PC-9 (cell line): ENCODE data around the gene TAL2. TPM values are rescaled to one million over a fixed set of nuclear protein-coding genes. Genes with fewer than 3 reads are reported as not detected.
A peak's percentile ranks its signal among the peaks of the same experiment; 100 is the strongest.

Source experiments
- BruUV-seq: library from RNA; stranded (reverse); fragments of 400-500 nt; replicated peaks from 2 replicates; lab custom pipeline; 2021; lab: Mats Ljungman, UMichigan
- CTCF ChIA-PET: fragments of 300-600 bp; sonication (Branson Sonifier 250); formaldehyde crosslinking; loops from one replicate; lab custom pipeline; 2022; ENCODE audit warnings: antibody characterized with exemption; lab: Charles Lee
- POLR2A ChIA-PET: fragments of 300-600 bp; sonication (Branson Sonifier 250); formaldehyde crosslinking; loops from one replicate; lab custom pipeline; 2022; ENCODE audit warnings: antibody characterized with exemption; ENCODE audit not compliant: unreplicated experiment; lab: Charles Lee
- DNase-seq, 2 experiments: peaks; one replicate each; pipeline versions ENCODE4 v3.0.0 to v3.0.0-alpha.2; 2015 to 2022; ENCODE audit warnings: mixed read lengths in 1 of 2
- H2AFZ ChIP-seq: fragments of 200-600 bp; sonication (generic); 2 replicates; pipeline ENCODE4 v1.8.1; 2017; ENCODE audit warnings: antibody characterized with exemption
- H3F3A ChIP-seq: fragments of 200-600 bp; sonication (generic); 2 replicates; pipeline ENCODE4 v1.8.1; 2017; ENCODE audit warnings: antibody characterized with exemption, mild to moderate bottlenecking, low read depth; ENCODE audit not compliant: insufficient read depth
- H3K27ac ChIP-seq: fragments of 200-600 bp; sonication (generic); 2 replicates; pipeline ENCODE4 v1.6.1; 2016; ENCODE audit warnings: mixed run types
- H3K27me3 ChIP-seq: fragments of 200-600 bp; sonication (generic); 2 replicates; pipeline ENCODE4 v1.6.1; 2016; ENCODE audit warnings: low read depth, mixed run types; ENCODE audit not compliant: insufficient read depth
- H3K36me3 ChIP-seq: fragments of 200-600 bp; sonication (generic); 2 replicates; pipeline ENCODE4 v1.6.1; 2016; ENCODE audit warnings: low read depth, mixed run types
- H3K4me1 ChIP-seq: fragments of 200-600 bp; sonication (generic); replicated peaks from 2 replicates; pipeline ENCODE4 v1.6.1; 2016; ENCODE audit warnings: mixed run types; ENCODE audit not compliant: insufficient read depth
- H3K4me2 ChIP-seq: fragments of 200-600 bp; sonication (generic); 2 replicates; pipeline ENCODE4 v1.6.1; 2017; ENCODE audit warnings: mixed run types
- H3K4me3 ChIP-seq: fragments of 200-600 bp; sonication (generic); 2 replicates; pipeline ENCODE4 v1.6.1; 2016; ENCODE audit warnings: mixed run types
- H3K79me2 ChIP-seq: fragments of 200-600 bp; sonication (generic); 2 replicates; pipeline ENCODE4 v1.6.1; 2017; ENCODE audit warnings: low read depth, mixed run types
- H3K9me2 ChIP-seq: fragments of 200-600 bp; sonication (generic); 2 replicates; pipeline ENCODE4 v1.8.1; 2017; ENCODE audit warnings: mild to moderate bottlenecking; ENCODE audit not compliant: insufficient read depth
- H3K9me3 ChIP-seq: fragments of 200-600 bp; sonication (generic); 2 replicates; pipeline ENCODE4 v1.8.1; 2016; ENCODE audit warnings: low read depth; ENCODE audit not compliant: insufficient read depth
- H4K20me1 ChIP-seq: fragments of 200-600 bp; sonication (generic); 2 replicates; pipeline ENCODE4 v1.8.1; 2017; ENCODE audit not compliant: insufficient read depth
- EZH2 ChIP-seq: fragments of 200-600 bp; sonication (generic); IDR thresholded peaks from 2 replicates; pipeline ENCODE4 v1.8.0; 2017; ENCODE audit warnings: antibody characterized with exemption, low read depth
- intact Hi-C: fragments of 100-400 bp; cut with micrococcal nuclease; formaldehyde crosslinking; loops from one replicate; pipeline ENCODE4 v1.10.0; 2022; ENCODE audit not compliant: unreplicated experiment
- total RNA-seq: library from RNA; stranded (reverse); gene quantifications from 2 replicates; pipeline ENCODE4 v1.2.3, GENCODE V29; 2021
- TF ChIP-seq, protein P1 (sequence below): fragments of 200-600 bp; sonication (generic); conservative IDR thresholded peaks from 2 replicates; pipeline ENCODE4 v1.6.1; 2017; ENCODE audit warnings: mixed run types, antibody characterized with exemption, mild to moderate bottlenecking, moderate library complexity

The TAL2 gene
- total RNA-seq, 1 experiment from 2014 or later: not detected

DNA sequence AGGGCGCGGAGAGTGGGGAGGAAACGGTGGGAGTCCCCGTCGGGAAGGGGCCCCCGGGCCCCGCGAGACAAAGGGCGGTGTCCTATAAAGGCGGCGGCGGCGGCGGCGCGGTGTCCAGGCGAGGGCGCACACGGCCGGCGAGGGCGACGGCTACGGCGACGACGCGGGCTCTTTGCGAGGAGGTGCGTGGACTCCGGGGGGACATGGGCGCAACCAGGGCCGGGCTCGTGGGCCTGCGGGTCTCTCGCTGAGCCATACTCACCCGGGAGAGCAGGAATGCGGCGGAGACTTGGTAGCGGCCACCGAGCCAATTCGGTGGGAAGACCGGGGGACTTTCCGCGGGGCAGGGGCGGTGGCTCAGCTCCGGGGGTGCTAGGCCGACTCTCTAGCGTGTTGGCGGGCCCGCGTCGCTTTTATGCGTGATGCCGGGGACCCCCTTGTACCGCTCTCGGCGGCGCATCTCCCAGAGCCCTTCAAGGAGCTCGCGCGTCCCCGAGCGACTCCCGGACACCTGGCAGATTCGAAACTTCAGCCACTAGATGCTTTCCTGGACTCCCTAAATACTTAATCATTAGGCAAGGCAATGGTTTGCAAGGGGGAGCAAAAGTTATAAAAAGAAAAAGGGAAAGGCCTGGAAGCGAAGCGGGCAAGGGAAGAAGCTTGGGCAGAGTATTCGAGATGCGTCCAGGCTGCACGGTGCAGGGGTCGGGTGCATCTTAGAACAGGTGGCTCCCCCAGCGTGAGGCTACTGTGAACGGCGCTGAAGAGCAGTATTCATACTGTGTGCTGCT, 5.9 kb upstream of the TAL2 start:
- no peaks in the 10 kb centered on the region for H3K36me3 ChIP-seq
- H3K4me2 ChIP-seq: no peak overlapping the region
- intact Hi-C loops: no loop called here
- no peaks in the 10 kb centered on the region for H3K4me1 ChIP-seq
- no peaks in the 10 kb centered on the region for H3K9me2 ChIP-seq
- no peak for DNase-seq
- ChIA-PET CTCF (no interaction called here), POLR2A (no interaction called here)
- TF ChIP-seq, protein P1, sequence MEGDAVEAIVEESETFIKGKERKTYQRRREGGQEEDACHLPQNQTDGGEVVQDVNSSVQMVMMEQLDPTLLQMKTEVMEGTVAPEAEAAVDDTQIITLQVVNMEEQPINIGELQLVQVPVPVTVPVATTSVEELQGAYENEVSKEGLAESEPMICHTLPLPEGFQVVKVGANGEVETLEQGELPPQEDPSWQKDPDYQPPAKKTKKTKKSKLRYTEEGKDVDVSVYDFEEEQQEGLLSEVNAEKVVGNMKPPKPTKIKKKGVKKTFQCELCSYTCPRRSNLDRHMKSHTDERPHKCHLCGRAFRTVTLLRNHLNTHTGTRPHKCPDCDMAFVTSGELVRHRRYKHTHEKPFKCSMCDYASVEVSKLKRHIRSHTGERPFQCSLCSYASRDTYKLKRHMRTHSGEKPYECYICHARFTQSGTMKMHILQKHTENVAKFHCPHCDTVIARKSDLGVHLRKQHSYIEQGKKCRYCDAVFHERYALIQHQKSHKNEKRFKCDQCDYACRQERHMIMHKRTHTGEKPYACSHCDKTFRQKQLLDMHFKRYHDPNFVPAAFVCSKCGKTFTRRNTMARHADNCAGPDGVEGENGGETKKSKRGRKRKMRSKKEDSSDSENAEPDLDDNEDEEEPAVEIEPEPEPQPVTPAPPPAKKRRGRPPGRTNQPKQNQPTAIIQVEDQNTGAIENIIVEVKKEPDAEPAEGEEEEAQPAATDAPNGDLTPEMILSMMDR: no peak
- no peak for TF ChIP-seq EZH2
- no peak overlapping the region for H3K27ac ChIP-seq
- no peaks in the 10 kb centered on the region for H4K20me1 ChIP-seq
- H3K79me2 ChIP-seq: no peaks in the 10 kb centered on the region
- no peaks in the 10 kb centered on the region for H3K9me3 ChIP-seq
- no peaks in the 10 kb centered on the region for H3K27me3 ChIP-seq
- H3K4me3 ChIP-seq: no peak overlapping the region
- no peak overlapping the region for H2AFZ ChIP-seq
- BruUV-seq: no TSS peak
- no peaks in the 10 kb centered on the region for H3F3A ChIP-seq

DNA sequence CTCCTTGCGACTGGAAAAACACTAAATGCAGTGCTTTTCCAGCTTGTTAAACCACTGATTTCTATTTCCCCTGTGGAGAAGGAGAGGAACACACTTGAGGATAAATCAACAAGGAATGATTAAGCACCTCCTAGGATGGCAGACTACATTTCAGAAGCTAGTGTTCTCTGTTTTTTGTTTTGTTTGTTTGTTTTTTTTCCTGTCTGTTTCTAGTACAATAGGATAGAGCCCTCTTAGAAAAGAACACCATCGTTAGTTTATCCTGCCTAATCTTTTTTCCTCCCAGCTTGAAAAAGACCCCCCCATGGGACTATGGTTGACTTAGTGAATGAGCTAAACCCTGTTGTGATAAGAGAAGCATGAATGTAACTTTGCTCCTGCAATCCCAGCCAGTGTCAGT, 3.9 kb upstream of the TAL2 start:
- Histone ChIP-seq H3K79me2 (no peaks in the 10 kb centered on the region), H2AFZ (no peak overlapping the region), H3K27ac (no peak overlapping the region), H3F3A (no peaks in the 10 kb centered on the region), H3K4me2 (no peak overlapping the region), H3K4me1 (no peaks in the 10 kb centered on the region), H3K36me3 (no peaks in the 10 kb centered on the region), H3K9me2 (no peaks in the 10 kb centered on the region), H3K27me3 (no peaks in the 10 kb centered on the region), H4K20me1 (no peaks in the 10 kb centered on the region), H3K4me3 (no peak overlapping the region), H3K9me3 (no peaks in the 10 kb centered on the region)
- BruUV-seq: no TSS peak
- TF ChIP-seq EZH2: no peak
- TF ChIP-seq, protein P1: no peak
- CTCF ChIA-PET: no interaction called here
- POLR2A ChIA-PET: no interaction called here
- DNase-seq: no peak
- intact Hi-C loops: no loop called here

- H3K27me3 ChIP-seq: no peaks in the 10 kb centered on the region
- intact Hi-C loops: no loop called here
- no TSS peak for BruUV-seq
- no peak overlapping the region for H3K4me2 ChIP-seq
- POLR2A ChIA-PET: no interaction called here
- H3F3A ChIP-seq: no peaks in the 10 kb centered on the region
- no peaks in the 10 kb centered on the region for H4K20me1 ChIP-seq
- H3K4me1 ChIP-seq: no peaks in the 10 kb centered on the region
- no peaks in the 10 kb centered on the region for H3K9me3 ChIP-seq
- no peaks in the 10 kb centered on the region for H3K79me2 ChIP-seq
- H3K9me2 ChIP-seq: no peaks in the 10 kb centered on the region
- CTCF ChIA-PET: no interaction called here
- TF ChIP-seq EZH2: no peak
- TF ChIP-seq, protein P1: no peak
- 0 out of 2 replicates have a peak overlapping the region, but pooled peaks have one; percentile 19 for H2AFZ ChIP-seq
- no peak overlapping the region for H3K4me3 ChIP-seq
- DNase-seq: no peak
- H3K27ac ChIP-seq: no peak overlapping the region
- no peaks in the 10 kb centered on the region for H3K36me3 ChIP-seq
These were observed 1.2 kb upstream of the TAL2 start for GRCh38 chr9:105661011-105661410.
